ENCODE data around the gene MRGPRD. TPM values are rescaled to one million over a fixed set of nuclear protein-coding genes. Genes with fewer than 3 reads are reported as not detected.

MRGPRD gene
- total and polyA plus RNA-seq, 10 of the 15 experiments (the other 5 are each of a cell fraction or from before 2014, with no cell fraction given): not detected

DNA sequence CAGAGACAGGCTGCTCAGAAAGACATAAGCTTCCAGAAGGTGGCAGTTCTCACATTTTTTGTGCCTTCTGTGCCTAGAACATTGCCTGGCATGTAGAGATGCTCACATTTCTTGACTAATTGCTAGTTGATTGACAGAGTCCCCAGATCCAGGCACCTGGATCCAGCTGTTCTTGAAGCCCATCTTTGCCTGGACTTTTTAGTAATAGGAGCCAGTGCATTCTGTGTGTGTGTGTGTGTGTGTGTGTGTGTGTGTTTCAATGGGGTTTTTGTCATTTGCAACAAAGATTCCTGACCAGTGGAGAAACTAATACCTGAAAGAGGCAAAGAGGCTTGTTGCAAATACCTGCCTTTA is 17.2 kb upstream of the MRGPRD start:
- no peaks in the 10 kb centered on the region for H4K20me1 ChIP-seq (ENCODE audit: control insufficient read depth, insufficient read depth)
- no peaks in the 10 kb centered on the region for H3K36me3 ChIP-seq (ENCODE audit: control insufficient read depth in 2 of 2, insufficient read depth in 2 of 2, low read length in 1 of 2)
- no peak overlapping the region for H2AFZ ChIP-seq (ENCODE audit: control insufficient read depth, low read depth, low read length)
- no peak overlapping the region for H3K9ac ChIP-seq (ENCODE audit: control insufficient read depth, insufficient read depth, low read length)
- H3K27ac ChIP-seq (ENCODE audit: control insufficient read depth, insufficient read depth): no peak overlapping the region
- intact Hi-C loops (cut with micrococcal nuclease; ENCODE audit: unreplicated experiment): no loop called here
- no peak overlapping the region for H3K4me2 ChIP-seq (ENCODE audit: control insufficient read depth, insufficient read depth)
- H3K9me3 ChIP-seq (replicated peaks; ENCODE audit: control insufficient read depth, insufficient read depth, low read length): no peaks in the 10 kb centered on the region
- H3K4me1 ChIP-seq (ENCODE audit: control insufficient read depth, insufficient read depth, low read length): no peaks in the 10 kb centered on the region
- CTCF ChIA-PET: interaction anchor here (0.9 kb wide), 1 partner anchor 15 kb away, joined by 3 read pairs; the partner anchor contains the start of gene MRGPRF
- no peak for ATAC-seq
- RAD21 ChIA-PET (ENCODE audit: unreplicated experiment): no interaction called here
- in situ Hi-C loops (cut with MboI): no loop called here
- H3K79me2 ChIP-seq (ENCODE audit: control insufficient read depth, insufficient read depth, low read length): no peaks in the 10 kb centered on the region
- TF ChIP-seq WRNIP1 (IDR thresholded peaks at IDR 0.05; ENCODE audit: borderline replicate concordance, low read depth, low read length) (no peak), MYC (IDR thresholded peaks at IDR 0.05; ENCODE audit: insufficient read depth, insufficient read length, insufficient replicate concordance, low read length, severe bottlenecking) (no peak), KLF5 (IDR thresholded peaks at IDR 0.05; ENCODE audit: partially characterized antibody) (no peak), ZNF622 (IDR thresholded peaks at IDR 0.05) (no peak), FOXM1 (IDR thresholded peaks at IDR 0.05; ENCODE audit: low read depth, low read length) (no peak), NFIC (IDR thresholded peaks at IDR 0.05; ENCODE audit: low read depth, low read length) (no peak), YBX1 (IDR thresholded peaks at IDR 0.05) (no peak), STAT1 (conservative IDR thresholded peaks at IDR 0.05) (no peak), SP1 (IDR thresholded peaks at IDR 0.05; ENCODE audit: low read depth, low read length) (no peak)
- POLR2A ChIA-PET: no interaction called here
- no peak overlapping the region for H3K4me3 ChIP-seq
- peaks cover 0 to 3% of the 10 kb centered on the region in 2 experiments; a peak in 2 of 4 replicates for H3K27me3 ChIP-seq (replicated peaks in 1 of 2; ENCODE audit: control insufficient read depth in 2 of 2, insufficient read depth in 2 of 2, low read length in 1 of 2)
- DNase-seq (ENCODE audit: low read depth, low spot score): no peak
- BruUV-seq (replicated peaks): no TSS peak
- FAIRE-seq: no peak
- SMC1A ChIA-PET (ENCODE audit: uncharacterized antibody, unreplicated experiment): no interaction called here

Measured in GM12878 (cell line).